Chondrocyte (in vitro differentiated cells): Measurements from ENCODE around the gene C5orf52. TPM values are rescaled to one million over a fixed set of nuclear protein-coding genes. Genes with fewer than 3 reads are reported as not detected.
"Not testable (repeated sequence)": the region's sequence is repeated elsewhere in the genome, so short reads cannot be mapped to it uniquely, and the experiment has no call there.

Source experiments
- DNase-seq: peaks from one replicate; pipeline ENCODE4 v3.0.0; 2021; ENCODE audit warnings: mixed read lengths, low spot score
- H3K27ac Mint-ChIP-seq: one replicate; pipeline ENCODE4 v1.8.0; 2021; ENCODE audit warnings: mild to moderate bottlenecking, moderate library complexity, mixed read lengths; ENCODE audit not compliant: unreplicated experiment
- H3K27me3 Mint-ChIP-seq: 2 replicates; pipeline ENCODE4 v1.8.0; 2021; ENCODE audit warnings: low read depth, mixed read lengths
- H3K36me3 Mint-ChIP-seq: 2 replicates; pipeline ENCODE4 v1.8.0; 2021; ENCODE audit warnings: low read depth, mixed read lengths
- H3K4me1 Mint-ChIP-seq: 2 replicates; pipeline ENCODE4 v1.8.0; 2021; ENCODE audit warnings: low read depth, mild to moderate bottlenecking, mixed read lengths
- H3K4me3 Mint-ChIP-seq: one replicate; pipeline ENCODE4 v1.8.0; 2021; ENCODE audit warnings: mild to moderate bottlenecking, moderate library complexity, mixed read lengths; ENCODE audit not compliant: unreplicated experiment
- H3K9me3 Mint-ChIP-seq: 2 replicates; pipeline ENCODE4 v1.8.0; 2021; ENCODE audit warnings: low read depth, mixed read lengths
- CTCF ChIP-seq: fragments of 200-600 bp; sonication (generic); IDR thresholded peaks from 2 replicates; pipeline ENCODE4 v1.5.0; 2021; ENCODE audit warnings: antibody characterized with exemption, mild to moderate bottlenecking, moderate library complexity
- total RNA-seq: library from RNA; stranded (reverse); gene quantifications from 3 replicates; pipeline ENCODE4 v1.2.1, GENCODE V29; 2021

C5orf52 gene
- total RNA-seq, 1 donor from 2014 or later, result not detected

DNA sequence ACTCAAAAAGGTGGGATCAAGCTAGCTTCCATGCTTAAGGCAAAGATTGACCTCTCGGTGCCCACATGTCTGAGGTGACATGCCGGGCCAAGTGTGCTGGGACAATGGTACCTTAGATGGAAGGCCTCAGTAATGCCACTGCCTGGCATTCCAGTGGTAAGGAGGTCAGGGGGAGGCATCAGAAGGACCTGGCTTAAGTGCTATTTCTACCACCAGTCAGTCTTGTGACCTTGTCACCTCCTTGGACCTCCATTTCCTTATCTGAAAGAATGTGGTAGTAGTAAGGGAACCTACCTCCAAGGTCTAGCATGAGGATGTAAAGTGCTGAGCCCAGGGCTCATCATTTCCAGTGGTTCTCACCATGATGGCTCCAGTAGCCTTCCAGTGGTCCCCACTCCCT, 8.9 kb downstream of the C5orf52 start:
- Mint-ChIP-seq H3K36me3 (no peaks in the 10 kb centered on the region), H3K9me3 (no peaks in the 10 kb centered on the region), H3K27me3 (no peaks in the 10 kb centered on the region), H3K27ac (no peak overlapping the region), H3K4me3 (no peak overlapping the region), H3K4me1 (no peaks in the 10 kb centered on the region)
- TF ChIP-seq CTCF, result no peak
- DNase-seq, result no peak

GRCh38 chr5:157681048-157681447, 9.7 kb downstream of the C5orf52 start:
- TF ChIP-seq CTCF, result no peak
- H3K4me3 Mint-ChIP-seq, result no peak overlapping the region
- H3K36me3 Mint-ChIP-seq, result no peaks in the 10 kb centered on the region
- H3K4me1 Mint-ChIP-seq, result no peaks in the 10 kb centered on the region
- H3K27ac Mint-ChIP-seq, result no peak overlapping the region
- no peak for DNase-seq
- no peaks in the 10 kb centered on the region for H3K9me3 Mint-ChIP-seq
- H3K27me3 Mint-ChIP-seq, result no peaks in the 10 kb centered on the region

DNA sequence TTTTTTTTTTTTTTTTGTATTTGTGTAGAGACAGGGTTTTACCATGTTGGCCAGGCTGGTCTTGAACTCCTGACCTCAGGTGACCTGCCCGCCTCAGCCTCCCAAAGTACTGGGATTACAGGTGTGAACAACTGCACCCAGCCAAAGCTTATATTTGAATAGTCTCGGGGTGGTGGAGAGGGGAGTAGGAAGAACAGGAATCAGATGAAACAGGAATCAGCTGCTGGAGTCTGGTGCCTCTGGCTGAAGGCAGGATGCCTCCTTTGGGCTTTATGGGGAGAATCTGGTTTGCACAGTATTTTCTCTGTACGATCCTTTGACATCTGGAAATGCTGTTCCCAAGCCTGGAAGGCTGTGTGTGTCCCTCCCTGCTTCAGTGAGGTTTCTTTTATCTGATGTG, 10.9 kb downstream of the C5orf52 start:
- no peak overlapping the region for H3K4me3 Mint-ChIP-seq
- no peak for DNase-seq
- H3K4me1 Mint-ChIP-seq, result no peaks in the 10 kb centered on the region
- no peaks in the 10 kb centered on the region for H3K27me3 Mint-ChIP-seq
- H3K27ac Mint-ChIP-seq, result no peak overlapping the region
- H3K9me3 Mint-ChIP-seq, result no peaks in the 10 kb centered on the region
- TF ChIP-seq CTCF, result no peak
- no peaks in the 10 kb centered on the region for H3K36me3 Mint-ChIP-seq

DNA sequence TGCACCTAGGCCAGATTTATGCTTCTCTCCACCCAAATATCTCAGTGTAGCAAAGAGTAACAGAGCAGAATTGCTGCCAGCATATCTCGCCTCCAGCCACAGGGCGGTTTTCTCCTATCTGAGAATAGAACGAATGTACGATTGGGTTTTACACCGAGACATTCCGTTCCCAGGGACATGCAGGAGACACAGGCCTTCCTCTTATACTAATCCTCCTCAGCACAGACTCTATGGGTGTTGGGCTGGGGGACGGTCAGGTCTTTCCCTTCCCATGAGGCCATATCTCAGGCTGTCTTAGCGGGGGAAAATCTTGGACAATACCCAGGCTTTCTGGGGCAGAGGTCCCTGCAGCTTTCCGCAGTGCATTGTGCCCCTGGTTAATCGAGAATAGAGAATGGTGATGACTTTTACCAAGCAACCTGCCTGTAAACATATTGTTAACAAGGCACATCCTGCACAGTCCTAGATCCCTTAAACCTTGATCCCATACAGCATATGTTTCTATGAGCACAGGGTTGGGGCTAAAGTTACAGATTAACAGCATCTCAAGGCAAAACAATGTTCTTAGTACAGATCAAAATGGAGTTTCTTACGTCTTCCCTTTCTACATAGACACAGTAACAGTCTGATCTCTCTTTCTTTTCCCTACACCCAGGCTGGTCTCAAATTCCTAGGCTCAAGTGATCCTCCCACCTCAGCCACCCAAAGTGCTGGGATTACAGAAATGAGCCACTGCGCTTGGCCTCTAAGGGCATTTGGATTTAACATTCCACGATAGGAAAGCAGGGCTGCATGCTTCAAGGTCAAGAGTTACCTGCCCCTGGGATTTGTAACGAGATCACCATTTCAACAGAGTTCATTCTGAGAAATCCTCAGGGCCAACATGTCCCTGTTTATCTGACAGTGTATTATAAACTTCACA, 15.2 kb downstream of the C5orf52 start:
- H3K4me3 Mint-ChIP-seq, DNase-seq, H3K36me3 Mint-ChIP-seq, H3K9me3 Mint-ChIP-seq, H3K4me1 Mint-ChIP-seq, H3K27ac Mint-ChIP-seq, H3K27me3 Mint-ChIP-seq: not testable (repeated sequence)

DNA sequence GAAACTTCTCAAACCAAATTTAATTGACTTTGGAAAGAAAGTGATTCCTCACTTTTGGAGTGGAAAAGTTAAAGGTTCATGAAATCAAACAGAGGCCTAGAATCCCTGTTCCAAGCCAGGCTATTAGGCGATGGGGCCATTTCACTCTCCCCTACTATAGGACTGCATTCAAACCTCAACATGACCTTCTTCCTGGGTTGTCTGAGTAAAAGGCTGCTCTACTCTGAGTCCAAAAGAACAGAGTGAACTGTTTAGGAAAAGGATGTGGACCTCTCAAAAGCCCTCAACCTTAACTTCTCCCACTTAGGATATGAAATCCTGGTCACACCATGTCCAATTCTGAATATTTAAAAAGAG, 15.8 kb downstream of the C5orf52 start:
- Mint-ChIP-seq H3K9me3 (no peaks in the 10 kb centered on the region), H3K4me3 (no peak overlapping the region), H3K36me3 (no peaks in the 10 kb centered on the region), H3K27ac (no peak overlapping the region), H3K4me1 (no peaks in the 10 kb centered on the region), H3K27me3 (no peaks in the 10 kb centered on the region)
- no peak for TF ChIP-seq CTCF
- DNase-seq, result no peak
